ENCODE data around the gene RALGAPB.

The RALGAPB gene

GRCh38 chr20:38610521-38610920 is 137.9 kb downstream of the RALGAPB start:
- no peak for DNase-seq (ENCODE audit: low read depth)

- DNase-seq (ENCODE audit: low read depth), result no peak
Observed at GRCh38 chr20:38612751-38613515, 140.3 kb downstream of the RALGAPB start.

- DNase-seq (ENCODE audit: low read depth), result no peak
Observed at GRCh38 chr20:38615283-38615682, 142.6 kb downstream of the RALGAPB start.

- DNase-seq (ENCODE audit: low read depth), result no peak
Observed at GRCh38 chr20:38616457-38616856, 143.8 kb downstream of the RALGAPB start.

- DNase-seq (ENCODE audit: low read depth), result no peak
Observed at GRCh38 chr20:38617011-38617829, 144.6 kb downstream of the RALGAPB start.

GRCh38 chr20:38617830-38618196 is 145.2 kb downstream of the RALGAPB start:
- no peak for DNase-seq (ENCODE audit: low read depth)

- DNase-seq (ENCODE audit: low read depth), result no peak
Observed at GRCh38 chr20:38620441-38620840, 147.8 kb downstream of the RALGAPB start.

GRCh38 chr20:38623061-38623460 is 150.4 kb downstream of the RALGAPB start:
- no peak for DNase-seq (ENCODE audit: low read depth)

GRCh38 chr20:38624084-38624483 is 151.4 kb downstream of the RALGAPB start:
- DNase-seq (ENCODE audit: low read depth), result no peak

GRCh38 chr20:38625896-38626295 is 153.3 kb downstream of the RALGAPB start:
- no peak for DNase-seq (ENCODE audit: low read depth)

GRCh38 chr20:38626921-38627659 is 154.4 kb downstream of the RALGAPB start:
- DNase-seq (ENCODE audit: low read depth), result no peak
